Measurements from ENCODE around the gene FDX1. TPM values are rescaled to one million over a fixed set of nuclear protein-coding genes. Genes with fewer than 3 reads are reported as not detected.

FDX1 gene
- total RNA-seq, 1 donor from 2014 or later, result 9.7 TPM

- TF ChIP-seq CTCF (IDR thresholded peaks at IDR 0.05; ENCODE audit: unreplicated experiment), result no peak
- H3K9me3 Mint-ChIP-seq, result peaks cover 21% of the 10 kb centered on the region
- H3K27ac Mint-ChIP-seq, result no peak overlapping the region
- no peak overlapping the region for H3K4me3 Mint-ChIP-seq
- peaks cover 2% of the 10 kb centered on the region for H3K36me3 Mint-ChIP-seq
- no peaks in the 10 kb centered on the region for H3K27me3 Mint-ChIP-seq (ENCODE audit: low read depth)
- peaks cover 11% of the 10 kb centered on the region for H3K4me1 Mint-ChIP-seq
- no peak for DNase-seq (ENCODE audit: low spot score in 2 of 2, unreplicated experiment in 2 of 2)
These were observed 4.8 kb upstream of the FDX1 start for GRCh38 chr11:110424775-110425444.

- Mint-ChIP-seq H3K4me3 (no peak overlapping the region), H3K4me1 (peaks cover 13% of the 10 kb centered on the region), H3K27me3 (ENCODE audit: low read depth) (no peaks in the 10 kb centered on the region), H3K9me3 (peaks cover 11% of the 10 kb centered on the region), H3K27ac (peak overlapping the region; percentile 9), H3K36me3 (peaks cover 2% of the 10 kb centered on the region)
- no peak for TF ChIP-seq CTCF (IDR thresholded peaks at IDR 0.05; ENCODE audit: unreplicated experiment)
- DNase-seq (ENCODE audit: low spot score in 2 of 2, unreplicated experiment in 2 of 2), result no peak
These were observed 3.8 kb upstream of the FDX1 start for GRCh38 chr11:110425751-110426545.

- peaks cover 33% of the 10 kb centered on the region for H3K4me1 Mint-ChIP-seq
- H3K9me3 Mint-ChIP-seq, result no peaks in the 10 kb centered on the region
- no peak overlapping the region for H3K4me3 Mint-ChIP-seq
- no peak overlapping the region for H3K27ac Mint-ChIP-seq
- H3K27me3 Mint-ChIP-seq (ENCODE audit: low read depth), result no peaks in the 10 kb centered on the region
- H3K36me3 Mint-ChIP-seq, result no peaks in the 10 kb centered on the region
- no peak for TF ChIP-seq CTCF (IDR thresholded peaks at IDR 0.05; ENCODE audit: unreplicated experiment)
- DNase-seq (ENCODE audit: low spot score in 2 of 2, unreplicated experiment in 2 of 2), result no peak
These were observed 1.7 kb upstream of the FDX1 start for GRCh38 chr11:110428040-110428439.

- Mint-ChIP-seq H3K27ac (peak overlapping the region; percentile 93), H3K27me3 (ENCODE audit: low read depth) (no peaks in the 10 kb centered on the region), H3K9me3 (no peaks in the 10 kb centered on the region), H3K4me1 (peaks cover 44% of the 10 kb centered on the region), H3K36me3 (no peaks in the 10 kb centered on the region), H3K4me3 (peak overlapping the region; percentile 82)
- no peak for TF ChIP-seq CTCF (IDR thresholded peaks at IDR 0.05; ENCODE audit: unreplicated experiment)
- DNase-seq (ENCODE audit: low spot score in 2 of 2, unreplicated experiment in 2 of 2), result no peak
These were observed 605 bp upstream of the FDX1 start for GRCh38 chr11:110428956-110429730.

GRCh38 chr11:110430267-110431050 lies 711 bp downstream of the FDX1 start:
- no peaks in the 10 kb centered on the region for H3K36me3 Mint-ChIP-seq
- TF ChIP-seq CTCF (IDR thresholded peaks at IDR 0.05; ENCODE audit: unreplicated experiment), result no peak
- no peaks in the 10 kb centered on the region for H3K9me3 Mint-ChIP-seq
- peak overlapping the region; percentile 98 for H3K4me3 Mint-ChIP-seq
- peaks cover 46% of the 10 kb centered on the region for H3K4me1 Mint-ChIP-seq
- H3K27me3 Mint-ChIP-seq (ENCODE audit: low read depth), result no peaks in the 10 kb centered on the region
- no peak for DNase-seq (ENCODE audit: low spot score in 2 of 2, unreplicated experiment in 2 of 2)
- H3K27ac Mint-ChIP-seq, result peak overlapping the region; percentile 98
